Cardiac fibroblast (primary cell): ENCODE data around the gene EVI5.
A peak's percentile ranks its signal among the peaks of the same experiment; 100 is the strongest.

Experiments
- DNase-seq, 2 donors: peaks; one replicate each; pipeline versions ENCODE4 v3.0.0 to v3.0.0-alpha.2; 2010; ENCODE audit warnings: low read depth in 2 of 2
- H3K4me3 ChIP-seq, 2 donors: replicated peaks in 1 of 2; 1 replicate in 1 of 2; 2 replicates in 1 of 2; pipeline ENCODE4 v1.5.1; 2011; ENCODE audit warnings: low read depth in 2 of 2, low read length in 2 of 2, mild to moderate bottlenecking in 2 of 2, moderate library complexity in 1 of 2
- CTCF ChIP-seq: IDR thresholded peaks from one replicate; pipeline ENCODE4 v1.5.1; 2011; ENCODE audit warnings: low read depth, mild to moderate bottlenecking, low read length, inconsistent platforms

The EVI5 gene

DNA sequence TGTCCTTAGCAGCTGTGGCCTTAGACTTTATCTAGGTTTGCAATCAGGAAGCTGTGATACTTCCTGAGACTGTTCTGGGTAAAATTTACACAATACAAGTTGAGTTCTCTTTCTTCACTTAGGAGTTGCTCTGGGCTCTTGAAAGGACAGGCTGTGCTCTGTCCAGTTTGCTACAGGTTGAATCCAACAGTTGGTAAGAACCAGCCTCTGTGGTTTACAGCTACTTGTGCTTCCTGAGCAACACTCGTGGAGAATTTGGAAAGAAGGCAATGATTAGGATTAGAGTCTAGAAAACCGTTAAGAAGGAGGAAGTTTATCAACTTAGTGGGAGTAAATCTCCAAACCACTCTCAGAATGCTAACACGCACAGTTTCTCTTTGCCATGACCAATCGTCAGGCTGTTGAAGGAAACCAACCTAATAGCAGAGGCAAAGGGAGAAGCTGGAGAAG is 325.0 kb downstream of the EVI5 start:
- peak in 1 of 2 donors; percentile 7 for DNase-seq
- H3K4me3 ChIP-seq = no peak overlapping the region
- no peak for TF ChIP-seq CTCF
